ENCODE measurements around the gene FARP1.

Gene FARP1

DNA sequence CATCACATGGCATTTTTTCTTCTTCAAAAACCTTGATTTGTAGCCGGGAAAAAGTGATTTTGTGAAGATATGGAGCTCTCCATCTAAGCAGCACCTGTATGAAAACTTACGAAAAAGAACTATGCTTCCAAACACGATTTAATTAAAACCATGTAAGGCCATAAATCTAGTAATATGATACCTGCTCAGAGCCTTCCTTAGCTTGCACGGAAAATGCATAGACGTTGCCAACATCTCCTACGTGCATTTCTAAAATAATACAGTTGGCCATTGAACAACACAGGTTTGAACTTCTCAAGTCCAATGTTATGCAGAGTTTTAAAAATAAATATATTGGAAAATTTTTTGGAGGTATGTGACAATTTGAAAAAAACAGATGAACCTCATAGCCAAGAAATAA lies 93.3 kb downstream of the FARP1 start:
- TF ChIP-seq, protein P1, sequence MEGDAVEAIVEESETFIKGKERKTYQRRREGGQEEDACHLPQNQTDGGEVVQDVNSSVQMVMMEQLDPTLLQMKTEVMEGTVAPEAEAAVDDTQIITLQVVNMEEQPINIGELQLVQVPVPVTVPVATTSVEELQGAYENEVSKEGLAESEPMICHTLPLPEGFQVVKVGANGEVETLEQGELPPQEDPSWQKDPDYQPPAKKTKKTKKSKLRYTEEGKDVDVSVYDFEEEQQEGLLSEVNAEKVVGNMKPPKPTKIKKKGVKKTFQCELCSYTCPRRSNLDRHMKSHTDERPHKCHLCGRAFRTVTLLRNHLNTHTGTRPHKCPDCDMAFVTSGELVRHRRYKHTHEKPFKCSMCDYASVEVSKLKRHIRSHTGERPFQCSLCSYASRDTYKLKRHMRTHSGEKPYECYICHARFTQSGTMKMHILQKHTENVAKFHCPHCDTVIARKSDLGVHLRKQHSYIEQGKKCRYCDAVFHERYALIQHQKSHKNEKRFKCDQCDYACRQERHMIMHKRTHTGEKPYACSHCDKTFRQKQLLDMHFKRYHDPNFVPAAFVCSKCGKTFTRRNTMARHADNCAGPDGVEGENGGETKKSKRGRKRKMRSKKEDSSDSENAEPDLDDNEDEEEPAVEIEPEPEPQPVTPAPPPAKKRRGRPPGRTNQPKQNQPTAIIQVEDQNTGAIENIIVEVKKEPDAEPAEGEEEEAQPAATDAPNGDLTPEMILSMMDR (IDR thresholded peaks at IDR 0.05), result no peak

DNA sequence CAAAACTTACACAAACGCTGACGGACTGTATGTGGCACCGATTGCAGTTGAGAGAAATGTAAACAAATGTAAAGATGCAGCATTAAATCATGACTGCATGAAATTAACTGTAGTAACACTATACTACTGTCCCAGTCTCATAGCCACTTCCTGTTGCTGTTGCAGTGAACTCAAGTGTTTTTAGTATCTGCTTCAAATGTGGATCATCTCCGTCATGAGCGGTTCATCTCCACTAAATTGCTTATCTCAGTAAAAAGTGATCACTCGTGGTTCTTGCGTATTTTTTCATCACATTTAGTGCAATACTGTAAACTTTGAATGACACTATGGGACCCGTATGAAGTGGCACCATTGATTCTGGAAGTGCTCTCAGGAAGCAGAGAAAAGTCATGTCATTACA lies 94.4 kb downstream of the FARP1 start:
- TF ChIP-seq, protein P1 (IDR thresholded peaks at IDR 0.05), result no peak

DNA sequence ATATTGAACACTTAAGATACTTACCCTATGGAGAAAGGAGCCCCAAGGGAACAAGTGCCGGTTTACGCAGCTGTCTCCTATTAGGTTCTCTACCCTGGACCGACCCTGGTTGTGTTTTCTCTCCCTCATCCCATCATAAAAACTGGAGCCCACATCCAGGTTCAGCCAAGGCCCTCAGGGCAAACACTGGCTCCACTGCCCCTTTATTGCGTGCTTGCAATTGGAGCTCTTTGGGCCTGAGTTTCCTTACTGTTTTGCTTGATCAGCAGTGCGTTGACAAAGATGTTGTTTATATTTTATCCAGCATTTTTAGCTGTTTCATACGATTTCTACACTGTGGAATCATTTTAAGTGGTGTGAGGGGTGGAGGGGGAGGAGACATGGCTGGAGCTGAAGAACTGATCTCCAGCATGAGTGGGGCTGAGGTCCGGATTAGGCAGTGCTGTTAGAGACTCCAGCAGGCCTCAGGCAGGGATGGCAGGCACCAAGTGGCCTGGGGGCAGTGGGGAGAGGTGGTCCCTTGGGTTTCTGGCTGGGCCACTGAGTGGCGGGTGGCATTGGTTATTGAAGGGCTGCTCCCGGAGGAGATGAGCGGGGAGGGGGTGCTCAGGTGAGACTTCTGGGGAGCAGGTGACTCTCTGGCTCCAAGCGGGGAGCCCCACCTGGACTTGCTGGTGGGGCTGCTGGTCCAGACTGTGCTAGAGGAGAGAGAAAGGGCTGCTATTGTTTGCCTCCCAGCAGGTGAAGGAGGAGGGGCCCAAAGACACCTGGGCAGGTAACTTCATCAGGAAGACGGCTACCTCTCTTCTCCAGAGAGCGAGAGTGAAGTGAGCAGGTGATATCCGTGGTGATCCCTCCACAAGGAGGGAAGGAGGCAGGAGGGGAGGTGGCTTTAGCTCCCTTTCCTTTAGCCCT lies 96.5 kb downstream of the FARP1 start:
- TF ChIP-seq, protein P1 (IDR thresholded peaks at IDR 0.05), result no peak

DNA sequence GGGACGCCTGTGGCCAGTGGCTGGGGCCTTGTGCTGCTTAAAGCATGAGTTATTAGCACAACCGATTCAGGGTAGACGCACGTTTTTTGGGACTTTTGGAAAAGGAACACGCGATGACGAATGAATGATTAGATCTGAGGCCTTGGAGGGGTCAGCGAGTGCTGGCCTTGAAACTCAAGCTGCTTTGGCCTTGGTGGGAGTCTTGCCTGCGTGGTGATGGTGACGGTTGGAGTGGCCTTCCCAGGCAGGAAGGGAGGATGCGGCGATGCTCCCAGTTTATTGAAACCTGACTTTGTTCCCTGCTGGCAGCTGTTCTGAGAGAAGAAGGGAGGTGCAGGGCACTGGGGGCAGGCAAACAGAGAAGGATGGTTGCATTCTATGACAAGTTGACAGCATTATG lies 97.2 kb downstream of the FARP1 start:
- TF ChIP-seq, protein P1 (IDR thresholded peaks at IDR 0.05), result no peak

DNA sequence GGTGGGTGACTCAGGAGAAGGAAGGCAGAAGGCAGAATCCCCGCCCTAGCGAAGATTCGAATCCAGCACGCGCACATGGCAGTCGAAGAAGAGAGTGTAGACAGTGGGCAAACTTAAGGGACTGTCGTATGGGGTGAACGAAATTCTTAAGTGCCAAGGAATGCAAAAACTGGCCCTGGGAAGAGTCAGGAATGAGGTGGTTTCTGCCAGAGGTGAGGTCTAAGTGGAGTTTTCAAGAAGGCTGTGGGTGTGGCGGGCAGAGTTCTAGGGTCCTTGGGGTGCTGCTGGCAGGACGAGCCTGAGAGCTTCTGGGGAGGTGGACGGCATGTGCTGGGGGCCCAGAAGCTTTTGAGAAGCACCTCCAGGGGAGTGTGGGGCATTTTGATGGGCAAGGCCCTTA lies 98.1 kb downstream of the FARP1 start:
- TF ChIP-seq, protein P1 (IDR thresholded peaks at IDR 0.05), result no peak

DNA sequence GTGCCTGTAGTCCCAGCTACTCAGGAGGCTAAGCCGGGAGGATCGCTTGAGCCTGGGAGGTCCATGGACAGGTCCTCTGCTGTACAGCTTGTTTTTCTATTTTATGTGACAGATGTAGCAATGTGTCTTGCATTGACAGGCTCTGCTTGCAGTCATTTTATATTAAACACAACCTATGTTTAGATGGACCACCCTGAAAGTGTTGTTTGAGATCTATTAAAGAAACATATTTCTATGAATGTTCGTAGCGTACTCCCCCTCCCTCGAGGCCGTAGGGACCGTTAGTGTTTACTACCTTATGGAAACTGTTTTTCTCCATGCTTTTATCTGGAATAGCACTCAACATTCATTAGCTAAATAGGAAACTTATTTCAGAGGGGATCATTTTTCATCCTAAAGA lies 99.1 kb downstream of the FARP1 start:
- TF ChIP-seq, protein P1 (IDR thresholded peaks at IDR 0.05), result no peak

DNA sequence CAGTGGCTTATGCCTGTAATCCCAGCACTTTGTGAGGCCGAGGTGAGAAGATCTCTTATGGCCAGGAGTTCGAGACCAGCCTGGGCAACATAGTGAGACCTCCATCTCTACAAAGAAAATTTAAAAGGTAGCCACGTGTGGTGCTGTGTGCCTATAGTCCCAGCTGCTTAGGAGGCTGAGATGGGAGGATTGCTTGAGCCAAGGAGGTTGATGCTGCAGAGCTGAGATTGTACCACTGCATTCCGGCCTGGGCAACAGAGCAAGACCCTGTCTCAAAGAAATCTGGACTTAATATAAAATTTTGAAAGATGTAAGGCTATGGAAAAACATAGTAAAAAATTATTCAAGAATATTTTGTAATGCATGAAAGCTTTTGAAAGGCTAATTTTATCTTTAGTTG lies 99.5 kb downstream of the FARP1 start:
- TF ChIP-seq, protein P1 (IDR thresholded peaks at IDR 0.05), result no peak

All from LNCAP (cell line).